GM13976 (cell line): ENCODE data around the gene RAB40B.

Source experiments
- DNase-seq: peaks from one replicate; pipeline ENCODE4 v3.0.0; 2012; ENCODE audit warnings: low spot score
- in situ Hi-C: fragments of 300-500 bp; cut with MboI; formaldehyde crosslinking; loops from one replicate; pipeline ENCODE4 v1.12.0; 2022; ENCODE audit warnings: low sequenced_read_pairs, mixed read lengths, inconsistent platforms; ENCODE audit not compliant: unreplicated experiment
- TF ChIP-seq, protein P1 (sequence below): IDR thresholded peaks from 2 replicates; pipeline ENCODE4 v1.5.1; 2012; ENCODE audit warnings: borderline replicate concordance, mild to moderate bottlenecking; ENCODE audit not compliant: insufficient read depth; ENCODE audit errors: extremely low read depth, missing control alignments, control extremely low read depth

RAB40B gene

DNA sequence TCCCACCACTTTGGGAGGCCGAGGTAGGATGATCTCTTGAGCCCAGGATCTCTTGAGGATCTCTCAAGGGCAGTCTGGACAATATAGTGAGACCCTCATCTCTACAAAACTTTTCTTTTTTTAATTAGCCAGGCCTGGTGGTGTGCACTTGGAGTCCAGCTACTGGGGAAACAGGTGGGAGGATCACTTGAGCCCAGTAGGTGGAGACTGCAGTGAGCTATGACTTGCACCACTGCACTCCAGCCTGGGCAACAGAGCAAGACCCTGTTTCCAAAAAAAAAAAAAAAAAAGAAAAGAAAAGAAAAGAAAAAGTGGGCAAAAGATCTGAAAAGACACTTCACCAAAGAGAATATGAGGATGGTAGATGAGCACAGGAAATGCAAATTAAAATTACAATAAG is 15.0 kb downstream of the RAB40B start:
- DNase-seq: no peak
- in situ Hi-C loops: no loop called here

DNA sequence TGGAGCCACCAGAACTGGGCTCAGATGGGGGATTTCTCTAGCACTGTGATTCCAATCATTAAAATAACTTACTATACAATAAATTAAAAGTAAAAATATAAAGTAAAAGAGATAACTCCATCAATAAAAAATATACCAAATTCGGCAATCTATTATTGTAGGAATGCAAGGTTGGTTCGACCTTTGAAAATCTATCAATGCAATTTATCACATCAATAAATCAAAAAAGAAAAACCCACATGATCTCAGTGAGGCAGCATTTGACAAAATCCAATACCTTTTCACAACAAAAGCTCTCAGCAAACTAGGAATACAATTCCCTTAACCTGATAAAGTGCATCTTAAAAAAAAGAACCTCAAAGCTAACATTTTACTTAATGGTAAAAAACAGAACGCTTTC is 17.0 kb downstream of the RAB40B start:
- no peak for DNase-seq
- TF ChIP-seq, protein P1, sequence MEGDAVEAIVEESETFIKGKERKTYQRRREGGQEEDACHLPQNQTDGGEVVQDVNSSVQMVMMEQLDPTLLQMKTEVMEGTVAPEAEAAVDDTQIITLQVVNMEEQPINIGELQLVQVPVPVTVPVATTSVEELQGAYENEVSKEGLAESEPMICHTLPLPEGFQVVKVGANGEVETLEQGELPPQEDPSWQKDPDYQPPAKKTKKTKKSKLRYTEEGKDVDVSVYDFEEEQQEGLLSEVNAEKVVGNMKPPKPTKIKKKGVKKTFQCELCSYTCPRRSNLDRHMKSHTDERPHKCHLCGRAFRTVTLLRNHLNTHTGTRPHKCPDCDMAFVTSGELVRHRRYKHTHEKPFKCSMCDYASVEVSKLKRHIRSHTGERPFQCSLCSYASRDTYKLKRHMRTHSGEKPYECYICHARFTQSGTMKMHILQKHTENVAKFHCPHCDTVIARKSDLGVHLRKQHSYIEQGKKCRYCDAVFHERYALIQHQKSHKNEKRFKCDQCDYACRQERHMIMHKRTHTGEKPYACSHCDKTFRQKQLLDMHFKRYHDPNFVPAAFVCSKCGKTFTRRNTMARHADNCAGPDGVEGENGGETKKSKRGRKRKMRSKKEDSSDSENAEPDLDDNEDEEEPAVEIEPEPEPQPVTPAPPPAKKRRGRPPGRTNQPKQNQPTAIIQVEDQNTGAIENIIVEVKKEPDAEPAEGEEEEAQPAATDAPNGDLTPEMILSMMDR: no peak
- in situ Hi-C loops: no loop called here

More for the DNA sequence above, 15.0 kb downstream of the RAB40B start:
- TF ChIP-seq, protein P1: no peak

DNA sequence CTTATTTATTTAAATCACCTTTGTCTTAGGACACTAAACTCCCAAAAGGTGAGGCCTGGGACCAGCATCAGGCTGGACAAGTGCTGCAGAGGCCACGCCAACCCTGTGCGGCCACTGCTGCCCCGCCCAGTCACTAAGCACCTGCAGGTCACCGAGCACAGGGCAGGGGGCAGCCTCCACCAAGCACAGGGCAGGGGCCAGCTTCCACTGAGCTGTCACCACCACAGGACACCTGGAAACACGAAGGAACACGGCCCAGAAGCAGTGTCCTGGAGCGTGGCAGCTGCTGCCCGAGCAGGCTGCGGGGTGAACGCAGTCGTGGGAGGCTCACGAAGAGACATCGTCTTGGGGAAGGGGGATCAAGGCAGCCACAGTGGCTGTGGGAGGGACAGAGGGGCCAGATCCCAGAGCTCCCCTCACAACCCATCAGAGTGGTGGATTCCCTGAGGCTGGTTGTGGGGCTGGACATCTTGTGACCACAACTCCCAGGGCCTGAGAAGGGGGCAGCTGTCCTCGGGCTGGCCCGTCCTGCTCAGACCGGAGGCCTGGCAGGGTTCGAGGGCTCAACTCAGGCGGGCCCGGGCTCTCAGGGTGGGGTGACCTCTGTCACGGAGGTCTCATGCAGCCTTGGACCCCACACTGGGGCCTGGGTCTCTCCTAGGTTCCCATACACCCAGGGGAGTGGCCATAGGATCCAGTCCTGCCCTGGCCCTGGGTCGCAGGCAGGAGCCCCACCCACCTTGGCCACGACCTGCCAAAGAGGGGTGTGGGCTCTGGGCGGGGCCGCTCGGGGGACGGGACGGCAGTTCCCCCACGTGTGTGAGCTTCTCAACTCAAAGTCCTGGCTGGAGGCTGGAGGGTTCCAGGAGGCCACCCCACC is 18.7 kb downstream of the RAB40B start:
- in situ Hi-C loops: no loop called here
- no peak for DNase-seq

DNA sequence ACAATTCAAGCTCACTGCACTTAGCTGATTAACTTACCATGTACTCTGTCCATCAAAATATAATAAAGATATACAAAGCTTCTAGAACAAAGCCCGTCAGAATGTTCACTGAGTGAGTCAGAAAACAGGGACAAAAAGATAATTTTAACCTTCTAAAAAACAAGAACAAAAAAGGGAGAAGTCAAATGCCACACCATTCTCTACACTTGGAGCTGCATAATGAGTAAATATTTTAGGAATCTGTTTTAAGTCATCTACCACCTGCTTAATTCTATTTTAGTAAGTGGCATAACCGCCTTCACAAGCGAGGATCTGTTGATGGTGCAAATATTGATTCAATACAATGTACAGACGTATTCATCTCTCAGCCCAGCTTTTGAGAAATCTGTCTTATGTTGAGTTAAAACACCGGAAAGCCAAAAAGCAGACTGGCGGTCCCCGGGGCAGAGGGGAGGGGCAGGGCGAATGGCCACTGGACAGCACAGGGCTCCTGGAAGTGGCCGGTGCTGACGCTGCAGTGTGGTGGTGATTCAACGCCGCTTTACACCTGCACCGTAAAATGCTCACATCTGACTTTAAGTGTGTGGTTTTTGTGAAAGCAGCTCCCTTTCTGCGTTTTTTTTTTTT is 20.1 kb downstream of the RAB40B start:
- in situ Hi-C loops: no loop called here
- TF ChIP-seq, protein P1: no peak
- DNase-seq: no peak

More for the DNA sequence above, 18.7 kb downstream of the RAB40B start:
- TF ChIP-seq, protein P1: no peak

DNA sequence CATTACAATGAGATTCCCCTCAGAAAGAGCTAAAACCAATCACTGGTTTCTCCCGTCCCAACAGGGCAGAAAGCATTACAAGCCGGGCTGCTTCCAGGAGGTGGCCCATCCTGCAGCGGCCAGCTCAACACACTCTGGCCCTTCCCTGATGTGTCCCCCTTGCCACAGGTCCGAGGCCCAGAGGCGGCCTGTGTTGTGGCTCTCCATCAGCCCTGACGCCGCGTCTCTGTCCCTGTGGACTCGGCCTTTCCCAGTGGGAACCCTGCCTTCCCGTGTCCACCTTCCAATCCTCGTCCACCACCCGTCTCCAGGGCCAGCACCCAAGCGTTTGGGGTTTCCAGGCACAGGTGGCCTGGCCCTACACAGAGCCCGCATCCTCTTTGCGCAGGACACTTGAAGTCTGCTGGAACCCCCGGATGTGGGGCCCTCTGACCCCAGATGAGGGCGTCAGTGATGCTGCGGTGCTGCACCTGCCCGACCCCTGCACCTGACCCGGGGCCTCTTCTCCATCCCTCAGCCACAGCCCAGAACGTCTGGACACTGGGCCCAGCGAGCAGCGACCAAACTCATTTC is 21.1 kb downstream of the RAB40B start:
- in situ Hi-C loops: no loop called here
- no peak for DNase-seq
- TF ChIP-seq, protein P1: no peak

DNA sequence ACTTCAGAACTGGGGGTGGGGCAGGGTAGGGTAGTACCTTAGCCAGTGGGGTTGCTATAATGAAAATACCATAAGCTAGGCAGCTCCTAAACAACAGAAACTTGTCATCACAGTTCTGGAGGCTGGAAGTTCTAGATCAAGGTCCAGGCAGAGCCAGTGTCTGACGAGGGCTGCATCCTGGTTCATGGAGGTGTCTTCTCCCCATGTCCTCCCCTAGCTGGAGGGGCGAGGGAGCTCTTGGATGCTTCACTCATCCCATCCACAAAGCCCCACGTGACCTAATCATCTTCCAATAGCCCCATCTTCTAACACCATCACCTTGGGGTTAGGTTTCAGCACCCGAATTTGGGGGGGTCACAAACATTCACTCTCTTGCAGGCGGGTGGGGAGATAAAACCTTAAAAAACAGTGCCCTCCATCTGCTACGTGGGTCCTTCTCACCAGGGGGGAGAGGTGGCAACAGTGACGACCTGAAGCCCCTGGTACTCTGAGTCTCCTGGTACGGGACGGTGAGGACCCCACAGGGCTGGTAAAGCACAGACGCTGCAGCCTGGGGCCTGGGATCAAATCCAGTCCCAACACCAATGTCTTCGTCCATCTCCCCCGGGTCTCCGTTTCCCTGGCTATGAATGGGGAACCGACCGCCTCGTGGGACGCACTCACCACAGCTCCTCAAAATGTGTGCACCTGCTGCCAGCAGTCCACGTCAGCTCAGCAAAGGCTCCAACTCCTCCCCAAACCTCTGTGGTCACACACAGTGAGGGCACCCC is 22.8 kb downstream of the RAB40B start:
- no peak for DNase-seq
- in situ Hi-C loops: no loop called here
- TF ChIP-seq, protein P1: no peak
